ENCODE data around the gene VAT1L. TPM values are rescaled to one million over a fixed set of nuclear protein-coding genes. Genes with fewer than 3 reads are reported as not detected.

The VAT1L gene
- polyA plus RNA-seq, 1 of the 3 experiments (the other 2 are of a cell fraction), result 52.5 TPM

DNA sequence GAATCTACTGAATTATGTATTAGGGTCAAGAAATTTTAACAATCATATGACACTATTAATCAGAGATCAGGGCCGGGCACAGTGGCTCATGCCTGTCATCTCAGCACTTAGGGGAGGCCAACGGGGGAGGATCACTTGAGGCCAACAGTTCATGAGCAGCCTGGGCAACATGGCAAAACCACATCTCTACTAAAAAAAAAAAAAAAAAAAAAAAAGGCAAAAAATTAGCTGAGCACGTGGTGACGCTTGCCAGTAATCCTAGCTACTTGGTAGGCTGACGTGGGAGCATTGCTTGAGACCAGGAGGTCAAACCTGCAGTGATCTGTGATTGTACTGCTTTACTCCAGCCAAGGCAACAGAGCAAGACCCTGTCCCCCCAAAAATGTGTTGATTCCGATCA lies 181.5 kb downstream of the VAT1L start:
- Histone ChIP-seq H3K36me3 (replicated peaks in 1 of 2; ENCODE audit: control insufficient read depth in 1 of 2, insufficient read depth in 2 of 2, low read length in 1 of 2) (no peaks in the 10 kb centered on the region), H2AFZ (ENCODE audit: low read depth) (no peak overlapping the region), H3K4me2 (no peak overlapping the region), H4K20me1 (ENCODE audit: insufficient read depth) (no peaks in the 10 kb centered on the region), H3F3A (replicated peaks; ENCODE audit: insufficient read depth) (no peaks in the 10 kb centered on the region), H3K9me3 (no peaks in the 10 kb centered on the region), H3K27me3 (ENCODE audit: insufficient read depth) (no peaks in the 10 kb centered on the region), H3K79me2 (ENCODE audit: insufficient read depth) (no peaks in the 10 kb centered on the region), H3K4me1 (ENCODE audit: control insufficient read depth in 1 of 2, insufficient read depth in 2 of 2, low read depth in 1 of 2, low read length in 1 of 2) (peaks cover 0 to 11% of the 10 kb centered on the region in 2 experiments; a peak in 2 of 4 replicates), H3K4me3 (ENCODE audit: low read depth in 2 of 2, low read length in 1 of 2) (no peak overlapping the region), H3K9me2 (no peaks in the 10 kb centered on the region), H3K27ac (ENCODE audit: low read depth in 2 of 2, low read length in 1 of 2) (no peak overlapping the region), H3K9ac (no peak overlapping the region)
- DNase-seq, result no peak
- CTCF ChIA-PET, result interaction anchor here (0.6 to 9.0 kb wide), 5 partner anchors 33 to 310 kb away, joined by 3 to 84 read pairs (median 3); no protein-coding TSS in a partner anchor
- TF ChIP-seq TEAD4 (IDR thresholded peaks at IDR 0.05; ENCODE audit: borderline replicate concordance, insufficient read depth), result no peak
- no peak for TF ChIP-seq CHD2 (IDR thresholded peaks at IDR 0.05; ENCODE audit: low read length, partially characterized antibody)
- TF ChIP-seq NFIC (IDR thresholded peaks at IDR 0.05; ENCODE audit: borderline replicate concordance), result no peak
- TF ChIP-seq SMC3 (IDR thresholded peaks at IDR 0.05; ENCODE audit: low read depth, low read length), result no peak
- WGBS (ENCODE audit: low lambda C conversion rate), result 81% methylated on average over 6 of the region's 6 CpGs
- POLR2A ChIA-PET, result no interaction called here

DNA sequence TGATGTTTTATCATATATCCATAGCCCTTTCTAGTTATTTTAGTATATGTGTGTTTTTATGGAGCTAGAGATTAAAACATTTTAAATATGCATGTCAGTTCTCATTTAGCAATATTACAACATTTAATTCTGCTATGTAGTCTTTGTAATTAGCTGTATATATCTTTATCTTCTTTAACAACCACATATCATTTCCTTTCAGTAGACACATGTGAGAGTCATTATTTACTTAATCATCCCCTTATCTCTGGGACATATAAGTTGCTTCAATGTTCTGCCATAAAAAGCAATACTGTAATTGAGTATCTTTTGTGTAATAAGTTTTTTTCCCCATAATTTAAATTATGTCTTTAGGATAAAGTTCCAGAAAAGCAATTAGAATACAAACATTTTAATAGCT lies 182.0 kb downstream of the VAT1L start:
- CTCF ChIA-PET, result interaction anchor here (0.6 to 9.0 kb wide), 13 partner anchors 9 to 310 kb away, joined by 3 to 84 read pairs (median 4); no protein-coding TSS in a partner anchor
- no peaks in the 10 kb centered on the region for H3K36me3 ChIP-seq (replicated peaks in 1 of 2; ENCODE audit: control insufficient read depth in 1 of 2, insufficient read depth in 2 of 2, low read length in 1 of 2)

More for the DNA sequence above, 182.0 kb downstream of the VAT1L start:
- H3K4me3 ChIP-seq (ENCODE audit: low read depth in 2 of 2, low read length in 1 of 2), result no peak overlapping the region
- no peaks in the 10 kb centered on the region for H3K9me2 ChIP-seq
- H3F3A ChIP-seq (replicated peaks; ENCODE audit: insufficient read depth), result no peaks in the 10 kb centered on the region
- no peak overlapping the region for H2AFZ ChIP-seq (ENCODE audit: low read depth)
- DNase-seq, result no peak
- H3K9me3 ChIP-seq, result no peaks in the 10 kb centered on the region
- H4K20me1 ChIP-seq (ENCODE audit: insufficient read depth), result no peaks in the 10 kb centered on the region
- H3K27me3 ChIP-seq (ENCODE audit: insufficient read depth), result no peaks in the 10 kb centered on the region
- H3K27ac ChIP-seq (ENCODE audit: low read depth in 2 of 2, low read length in 1 of 2), result no peak overlapping the region
- POLR2A ChIA-PET, result no interaction called here
- peaks cover 0 to 11% of the 10 kb centered on the region in 2 experiments; a peak in 2 of 4 replicates for H3K4me1 ChIP-seq (ENCODE audit: control insufficient read depth in 1 of 2, insufficient read depth in 2 of 2, low read depth in 1 of 2, low read length in 1 of 2)
- H3K4me2 ChIP-seq, result no peak overlapping the region
- H3K79me2 ChIP-seq (ENCODE audit: insufficient read depth), result no peaks in the 10 kb centered on the region
- H3K9ac ChIP-seq, result no peak overlapping the region
- no peak for TF ChIP-seq ELF1 (IDR thresholded peaks at IDR 0.05)
- TF ChIP-seq MXI1 (IDR thresholded peaks at IDR 0.05; ENCODE audit: low read depth, low read length), result no peak
- no peak for TF ChIP-seq SIN3A (IDR thresholded peaks at IDR 0.05; ENCODE audit: borderline replicate concordance, low read depth, low read length)
- TF ChIP-seq, protein P1, sequence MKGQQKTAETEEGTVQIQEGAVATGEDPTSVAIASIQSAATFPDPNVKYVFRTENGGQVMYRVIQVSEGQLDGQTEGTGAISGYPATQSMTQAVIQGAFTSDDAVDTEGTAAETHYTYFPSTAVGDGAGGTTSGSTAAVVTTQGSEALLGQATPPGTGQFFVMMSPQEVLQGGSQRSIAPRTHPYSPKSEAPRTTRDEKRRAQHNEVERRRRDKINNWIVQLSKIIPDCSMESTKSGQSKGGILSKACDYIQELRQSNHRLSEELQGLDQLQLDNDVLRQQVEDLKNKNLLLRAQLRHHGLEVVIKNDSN (IDR thresholded peaks at IDR 0.05; ENCODE audit: borderline replicate concordance, low read depth), result no peak
- TF ChIP-seq, protein P2, sequence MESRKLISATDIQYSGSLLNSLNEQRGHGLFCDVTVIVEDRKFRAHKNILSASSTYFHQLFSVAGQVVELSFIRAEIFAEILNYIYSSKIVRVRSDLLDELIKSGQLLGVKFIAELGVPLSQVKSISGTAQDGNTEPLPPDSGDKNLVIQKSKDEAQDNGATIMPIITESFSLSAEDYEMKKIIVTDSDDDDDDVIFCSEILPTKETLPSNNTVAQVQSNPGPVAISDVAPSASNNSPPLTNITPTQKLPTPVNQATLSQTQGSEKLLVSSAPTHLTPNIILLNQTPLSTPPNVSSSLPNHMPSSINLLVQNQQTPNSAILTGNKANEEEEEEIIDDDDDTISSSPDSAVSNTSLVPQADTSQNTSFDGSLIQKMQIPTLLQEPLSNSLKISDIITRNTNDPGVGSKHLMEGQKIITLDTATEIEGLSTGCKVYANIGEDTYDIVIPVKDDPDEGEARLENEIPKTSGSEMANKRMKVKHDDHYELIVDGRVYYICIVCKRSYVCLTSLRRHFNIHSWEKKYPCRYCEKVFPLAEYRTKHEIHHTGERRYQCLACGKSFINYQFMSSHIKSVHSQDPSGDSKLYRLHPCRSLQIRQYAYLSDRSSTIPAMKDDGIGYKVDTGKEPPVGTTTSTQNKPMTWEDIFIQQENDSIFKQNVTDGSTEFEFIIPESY (IDR thresholded peaks at IDR 0.05; ENCODE audit: borderline replicate concordance, low read depth), result no peak
- TF ChIP-seq TCF12 (IDR thresholded peaks at IDR 0.05), result no peak
- TF ChIP-seq RAD21 (IDR thresholded peaks at IDR 0.05; ENCODE audit: low read length), result no peak
- TF ChIP-seq RCOR1 (IDR thresholded peaks at IDR 0.05; ENCODE audit: low read length), result no peak
- TF ChIP-seq, protein P3, sequence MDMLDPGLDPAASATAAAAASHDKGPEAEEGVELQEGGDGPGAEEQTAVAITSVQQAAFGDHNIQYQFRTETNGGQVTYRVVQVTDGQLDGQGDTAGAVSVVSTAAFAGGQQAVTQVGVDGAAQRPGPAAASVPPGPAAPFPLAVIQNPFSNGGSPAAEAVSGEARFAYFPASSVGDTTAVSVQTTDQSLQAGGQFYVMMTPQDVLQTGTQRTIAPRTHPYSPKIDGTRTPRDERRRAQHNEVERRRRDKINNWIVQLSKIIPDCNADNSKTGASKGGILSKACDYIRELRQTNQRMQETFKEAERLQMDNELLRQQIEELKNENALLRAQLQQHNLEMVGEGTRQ (IDR thresholded peaks at IDR 0.05; ENCODE audit: borderline replicate concordance, low read depth, low read length), result no peak
- no peak for TF ChIP-seq EP300 (IDR thresholded peaks at IDR 0.05; ENCODE audit: borderline replicate concordance in 1 of 2, low read depth in 1 of 2, low read length in 1 of 2)
- no peak for TF ChIP-seq NFIC (IDR thresholded peaks at IDR 0.05; ENCODE audit: borderline replicate concordance)
- TF ChIP-seq PBX3 (IDR thresholded peaks at IDR 0.05), result no peak
- TF ChIP-seq RFX5 (IDR thresholded peaks at IDR 0.05; ENCODE audit: low read length), result no peak
- no peak for TF ChIP-seq EZH2phosphoT487 (IDR thresholded peaks at IDR 0.05; ENCODE audit: borderline replicate concordance, low read depth)
- TF ChIP-seq YY1 (IDR thresholded peaks at IDR 0.05; ENCODE audit: low read depth), result no peak
- TF ChIP-seq JUND (IDR thresholded peaks at IDR 0.05), result no peak
- TF ChIP-seq GABPA (IDR thresholded peaks at IDR 0.05; ENCODE audit: low read depth), result no peak
